ENCODE data around the gene PRL. TPM values are rescaled to one million over a fixed set of nuclear protein-coding genes. Genes with fewer than 3 reads are reported as not detected.

The PRL gene
- total RNA-seq, 1 donor from 2014 or later, result not detected

DNA sequence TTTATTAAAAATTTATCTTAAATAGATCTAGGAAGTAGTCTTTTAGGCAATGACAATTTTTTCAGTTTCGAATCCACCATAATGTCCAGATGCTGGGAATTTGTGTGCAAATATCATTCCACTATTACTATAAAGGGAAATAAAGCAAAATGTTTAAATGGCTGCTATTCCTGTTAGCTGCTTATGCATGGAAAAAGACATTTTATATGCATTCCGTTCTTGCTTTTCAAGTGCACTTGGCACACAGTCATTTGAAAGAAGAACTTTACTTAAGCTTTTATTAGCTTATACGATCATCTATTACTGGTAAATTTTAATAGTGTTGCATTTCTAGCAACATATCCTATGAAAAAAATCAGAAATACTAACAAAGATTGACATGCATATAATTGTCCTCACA is 42.0 kb downstream of the PRL start:
- H3K4me3 ChIP-seq, result no peak overlapping the region
- TF ChIP-seq POLR2A (IDR thresholded peaks at IDR 0.05) (no peak), POLR2AphosphoS5 (IDR thresholded peaks at IDR 0.05; ENCODE audit: insufficient read depth in 1 of 2, low read depth in 1 of 2) (no peak)
- TF ChIP-seq, protein P1, sequence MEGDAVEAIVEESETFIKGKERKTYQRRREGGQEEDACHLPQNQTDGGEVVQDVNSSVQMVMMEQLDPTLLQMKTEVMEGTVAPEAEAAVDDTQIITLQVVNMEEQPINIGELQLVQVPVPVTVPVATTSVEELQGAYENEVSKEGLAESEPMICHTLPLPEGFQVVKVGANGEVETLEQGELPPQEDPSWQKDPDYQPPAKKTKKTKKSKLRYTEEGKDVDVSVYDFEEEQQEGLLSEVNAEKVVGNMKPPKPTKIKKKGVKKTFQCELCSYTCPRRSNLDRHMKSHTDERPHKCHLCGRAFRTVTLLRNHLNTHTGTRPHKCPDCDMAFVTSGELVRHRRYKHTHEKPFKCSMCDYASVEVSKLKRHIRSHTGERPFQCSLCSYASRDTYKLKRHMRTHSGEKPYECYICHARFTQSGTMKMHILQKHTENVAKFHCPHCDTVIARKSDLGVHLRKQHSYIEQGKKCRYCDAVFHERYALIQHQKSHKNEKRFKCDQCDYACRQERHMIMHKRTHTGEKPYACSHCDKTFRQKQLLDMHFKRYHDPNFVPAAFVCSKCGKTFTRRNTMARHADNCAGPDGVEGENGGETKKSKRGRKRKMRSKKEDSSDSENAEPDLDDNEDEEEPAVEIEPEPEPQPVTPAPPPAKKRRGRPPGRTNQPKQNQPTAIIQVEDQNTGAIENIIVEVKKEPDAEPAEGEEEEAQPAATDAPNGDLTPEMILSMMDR (IDR thresholded peaks at IDR 0.05), result no peak
- no peaks in the 10 kb centered on the region for H3K36me3 ChIP-seq
- intact Hi-C loops (cut with DNase I), result no loop called here
- H3K4me1 ChIP-seq, result peaks cover 7% of the 10 kb centered on the region
- no peaks in the 10 kb centered on the region for H3K9me3 ChIP-seq
- no peak for DNase-seq (ENCODE audit: extremely low spot score in 2 of 2)
- H3K27ac ChIP-seq, result no peak overlapping the region
- no peaks in the 10 kb centered on the region for H3K27me3 ChIP-seq

DNA sequence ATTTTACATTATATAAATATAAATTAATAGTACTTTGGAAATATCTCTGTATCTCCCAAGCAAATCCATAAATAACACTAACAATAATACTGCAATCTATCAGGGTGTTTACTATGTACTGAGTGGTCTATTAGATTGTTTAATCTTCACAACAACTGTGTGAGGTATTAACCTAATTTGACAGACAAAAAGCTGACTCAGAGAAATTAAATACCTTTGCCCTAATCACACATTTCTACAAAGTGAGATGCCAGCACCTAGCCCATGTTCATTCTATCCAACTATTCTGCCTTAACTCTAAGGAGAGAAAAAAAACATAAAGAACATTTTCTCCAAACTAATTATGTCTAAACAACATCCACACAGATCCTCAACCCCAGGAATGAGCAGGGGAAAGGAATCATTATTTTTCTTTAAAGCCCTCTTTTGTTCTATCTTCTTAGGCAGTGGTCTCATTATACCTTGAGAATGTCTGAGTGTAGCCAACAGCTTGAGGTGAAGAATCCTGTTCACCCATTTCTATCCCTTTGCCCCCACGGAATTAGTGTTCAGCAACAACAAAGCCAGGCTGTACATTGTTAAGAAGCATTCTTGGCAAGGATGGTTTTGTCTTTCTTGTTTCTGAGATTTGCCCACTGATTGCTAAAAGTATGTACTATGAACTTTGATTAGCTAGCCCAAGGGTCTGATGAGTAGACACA is 42.7 kb downstream of the PRL start:
- TF ChIP-seq POLR2AphosphoS5 (IDR thresholded peaks at IDR 0.05; ENCODE audit: insufficient read depth in 1 of 2, low read depth in 1 of 2) (no peak), POLR2A (IDR thresholded peaks at IDR 0.05) (no peak)
- TF ChIP-seq, protein P1 (IDR thresholded peaks at IDR 0.05), result no peak
- intact Hi-C loops (cut with DNase I), result no loop called here
- H3K27me3 ChIP-seq, result no peaks in the 10 kb centered on the region
- no peaks in the 10 kb centered on the region for H3K36me3 ChIP-seq
- no peak overlapping the region for H3K4me3 ChIP-seq
- H3K9me3 ChIP-seq, result no peaks in the 10 kb centered on the region
- no peak overlapping the region for H3K27ac ChIP-seq
- DNase-seq (ENCODE audit: extremely low spot score in 2 of 2), result no peak
- peaks cover 8% of the 10 kb centered on the region for H3K4me1 ChIP-seq

DNA sequence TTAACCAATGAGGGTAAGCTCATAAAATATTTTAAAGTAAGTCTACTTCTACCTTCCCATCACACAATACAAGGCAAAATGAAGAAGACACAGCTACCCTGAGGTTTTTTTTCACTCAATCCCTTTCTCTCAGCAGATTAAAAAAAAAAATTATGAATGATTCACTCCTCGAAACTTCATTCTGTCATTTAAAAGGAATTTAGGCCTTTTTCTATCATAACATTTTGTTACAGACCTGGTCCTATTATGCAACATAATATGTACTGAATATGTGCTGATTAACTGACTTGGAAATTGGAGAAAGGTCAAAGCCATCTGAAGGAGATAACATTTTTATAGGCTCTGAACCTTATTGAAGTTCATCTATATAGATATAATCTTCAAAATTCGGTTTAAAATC is 45.5 kb downstream of the PRL start:
- TF ChIP-seq, protein P1 (IDR thresholded peaks at IDR 0.05), result no peak
- TF ChIP-seq POLR2AphosphoS5 (IDR thresholded peaks at IDR 0.05; ENCODE audit: insufficient read depth in 1 of 2, low read depth in 1 of 2) (no peak), POLR2A (IDR thresholded peaks at IDR 0.05) (no peak)
- intact Hi-C loops (cut with DNase I), result no loop called here

DNA sequence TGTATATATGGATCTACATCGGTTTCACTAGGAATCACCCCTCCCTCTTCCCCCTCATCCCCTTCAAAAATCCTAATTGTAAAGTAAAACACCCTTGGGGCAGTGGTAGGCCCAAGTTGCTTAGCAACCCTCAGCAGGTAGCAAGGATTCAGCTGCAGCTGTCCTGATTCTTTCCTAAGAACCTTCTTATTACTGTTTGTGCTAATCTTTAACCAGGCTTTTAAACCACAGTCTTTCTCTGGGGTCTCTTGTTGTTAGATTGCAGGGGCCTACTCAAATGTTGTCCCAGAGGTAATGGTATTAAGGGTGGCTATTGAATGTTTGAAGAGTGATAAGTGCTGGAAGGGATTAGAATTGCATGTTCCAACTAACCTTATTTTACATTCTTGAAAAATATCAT is 46.4 kb downstream of the PRL start:
- no peaks in the 10 kb centered on the region for H3K9me3 ChIP-seq
- no peak overlapping the region for H3K27ac ChIP-seq
- no peak for DNase-seq (ENCODE audit: extremely low spot score in 2 of 2)
- intact Hi-C loops (cut with DNase I), result no loop called here
- no peak for TF ChIP-seq POLR2A (IDR thresholded peaks at IDR 0.05)
- TF ChIP-seq POLR2AphosphoS5 (IDR thresholded peaks at IDR 0.05; ENCODE audit: insufficient read depth in 1 of 2, low read depth in 1 of 2), result no peak
- TF ChIP-seq, protein P1 (IDR thresholded peaks at IDR 0.05), result no peak
- no peaks in the 10 kb centered on the region for H3K27me3 ChIP-seq
- no peaks in the 10 kb centered on the region for H3K36me3 ChIP-seq
- no peak overlapping the region for H3K4me3 ChIP-seq
- peaks cover 14% of the 10 kb centered on the region for H3K4me1 ChIP-seq

More for the DNA sequence above, 45.5 kb downstream of the PRL start:
- Histone ChIP-seq H3K27ac (no peak overlapping the region), H3K27me3 (no peaks in the 10 kb centered on the region), H3K4me3 (no peak overlapping the region), H3K4me1 (peaks cover 14% of the 10 kb centered on the region), H3K9me3 (no peaks in the 10 kb centered on the region), H3K36me3 (no peaks in the 10 kb centered on the region)
- no peak for DNase-seq (ENCODE audit: extremely low spot score in 2 of 2)

DNA sequence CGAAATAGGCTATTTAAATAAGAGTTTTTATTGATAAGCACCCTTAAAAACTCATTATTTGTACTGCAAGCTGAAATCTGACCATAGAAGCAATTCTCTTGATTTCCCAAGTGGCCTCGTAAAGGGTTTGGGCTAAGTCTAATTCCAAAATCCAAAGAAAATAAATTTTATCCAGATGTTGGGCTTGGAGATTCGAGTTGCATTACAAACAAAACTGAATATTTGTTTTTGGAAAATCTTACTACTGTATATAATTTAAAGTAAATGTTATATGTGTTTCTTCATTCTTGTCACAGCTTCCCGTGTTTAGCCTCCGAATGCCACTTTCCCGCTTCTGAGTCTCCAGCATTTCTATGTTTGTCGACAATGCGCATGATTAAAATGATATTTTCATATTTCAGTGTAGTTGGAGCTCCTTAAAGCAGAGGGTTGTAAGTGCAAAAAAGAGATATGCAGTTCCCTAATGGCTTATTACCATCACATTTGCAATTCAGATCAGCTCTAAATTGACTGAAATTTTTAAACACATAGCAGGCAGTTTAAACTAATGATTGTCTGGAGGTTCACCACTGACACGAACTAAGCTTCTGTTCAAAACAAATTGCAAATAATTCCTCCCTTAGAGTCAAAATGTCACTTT is 47.0 kb downstream of the PRL start:
- TF ChIP-seq POLR2AphosphoS5 (IDR thresholded peaks at IDR 0.05; ENCODE audit: insufficient read depth in 1 of 2, low read depth in 1 of 2) (no peak), POLR2A (IDR thresholded peaks at IDR 0.05) (no peak)
- TF ChIP-seq, protein P1 (IDR thresholded peaks at IDR 0.05), result no peak
- H3K9me3 ChIP-seq, result no peaks in the 10 kb centered on the region
- no peaks in the 10 kb centered on the region for H3K36me3 ChIP-seq
- intact Hi-C loops (cut with DNase I), result no loop called here
- DNase-seq (ENCODE audit: extremely low spot score in 2 of 2), result no peak
- H3K4me3 ChIP-seq, result no peak overlapping the region
- H3K27me3 ChIP-seq, result no peaks in the 10 kb centered on the region
- peaks cover 14% of the 10 kb centered on the region for H3K4me1 ChIP-seq
- no peak overlapping the region for H3K27ac ChIP-seq
